GM21423 (cell line): Measurements from ENCODE around the gene C3orf33.

Experiments
- ATAC-seq: cut with Tn5 transposase; IDR thresholded peaks from one replicate; pipeline ENCODE4 v1.9.1; 2021; ENCODE audit warnings: mild to moderate bottlenecking, moderate library complexity; ENCODE audit not compliant: unreplicated experiment

The C3orf33 gene

DNA sequence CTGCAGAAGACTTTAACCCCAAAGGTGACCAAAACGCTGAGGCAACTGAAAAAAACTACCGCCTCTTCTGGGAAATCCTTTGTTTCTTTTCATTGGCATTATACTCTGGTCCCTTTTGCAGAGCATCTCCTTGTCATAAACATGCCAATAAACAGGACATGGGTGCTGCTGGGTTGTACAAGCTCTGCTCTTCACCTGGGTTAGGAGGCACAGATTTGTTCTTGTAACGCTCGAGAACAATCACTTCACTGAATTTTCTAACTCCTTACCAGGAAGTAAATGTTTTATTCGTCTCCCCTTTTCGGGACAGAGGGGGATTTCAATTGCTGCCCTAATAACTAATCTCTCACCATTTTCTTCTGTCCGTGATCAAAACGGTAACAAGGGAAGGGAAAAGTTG lies 62.5 kb downstream of the C3orf33 start:
- no peak for ATAC-seq

DNA sequence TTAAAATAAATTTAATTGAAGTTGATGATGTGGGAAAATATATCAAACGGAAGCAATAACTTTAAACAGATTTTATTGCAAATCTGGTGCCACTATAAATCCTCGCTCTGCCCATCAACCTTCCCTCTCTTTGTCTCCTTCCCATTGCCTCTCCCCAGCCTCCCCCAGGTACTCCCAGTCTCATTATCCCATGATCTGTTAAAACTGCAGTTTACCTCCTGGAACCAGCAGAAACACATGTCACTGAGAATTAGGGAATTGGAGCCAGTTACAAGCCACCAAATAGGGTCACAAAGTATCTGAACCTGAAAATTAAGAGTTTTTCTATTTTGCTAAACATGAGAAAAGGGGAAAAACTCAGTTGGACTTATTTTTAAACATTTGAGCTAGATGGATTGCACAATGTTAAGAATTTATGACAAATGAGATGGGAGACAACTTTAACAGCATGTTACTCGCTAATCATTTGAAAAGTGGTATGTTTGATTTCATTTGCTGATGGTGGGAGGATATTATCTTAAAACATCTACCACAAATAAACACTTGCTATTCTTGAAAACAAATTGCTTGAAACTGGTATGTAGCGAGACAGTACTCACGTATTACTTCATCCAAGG lies 63.6 kb downstream of the C3orf33 start:
- no peak for ATAC-seq

DNA sequence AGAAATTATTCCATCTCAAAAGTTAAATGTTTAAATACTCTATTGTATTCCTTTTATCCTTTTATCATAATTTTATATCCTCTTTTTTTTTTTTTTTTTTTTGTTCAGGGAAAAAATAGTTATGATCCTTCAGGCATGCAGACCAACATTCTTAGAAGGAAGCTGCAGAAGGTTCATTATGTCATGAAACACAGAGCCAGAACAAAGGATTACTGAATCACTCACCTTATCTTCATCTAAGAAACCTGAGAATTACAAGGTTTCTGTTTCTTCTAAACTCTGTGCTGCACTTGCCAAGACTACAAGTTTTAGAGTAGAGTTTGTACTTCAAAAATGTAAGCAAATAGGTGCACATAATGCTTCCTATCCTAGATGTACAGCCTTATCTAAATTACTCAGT lies 64.5 kb downstream of the C3orf33 start:
- ATAC-seq: no peak

DNA sequence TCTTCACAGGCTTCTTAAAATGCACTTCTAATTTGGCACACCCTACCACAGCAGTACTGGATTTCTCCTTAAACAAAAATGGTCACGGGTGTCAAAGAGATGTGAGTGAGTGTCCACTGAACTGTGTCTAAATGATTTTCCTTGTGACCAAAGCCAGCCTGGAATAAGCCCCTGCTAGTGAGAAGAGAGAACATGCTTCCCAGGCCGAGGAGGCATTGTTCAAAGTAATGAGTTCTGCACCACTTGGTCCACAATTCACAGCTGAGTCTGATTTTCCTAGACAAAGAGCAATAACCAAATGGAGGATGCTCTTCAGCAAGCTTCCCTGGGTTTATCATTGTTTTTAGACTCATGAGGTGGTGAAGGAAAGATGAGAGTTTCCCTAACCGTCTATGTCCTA lies 65.0 kb downstream of the C3orf33 start:
- no peak for ATAC-seq

DNA sequence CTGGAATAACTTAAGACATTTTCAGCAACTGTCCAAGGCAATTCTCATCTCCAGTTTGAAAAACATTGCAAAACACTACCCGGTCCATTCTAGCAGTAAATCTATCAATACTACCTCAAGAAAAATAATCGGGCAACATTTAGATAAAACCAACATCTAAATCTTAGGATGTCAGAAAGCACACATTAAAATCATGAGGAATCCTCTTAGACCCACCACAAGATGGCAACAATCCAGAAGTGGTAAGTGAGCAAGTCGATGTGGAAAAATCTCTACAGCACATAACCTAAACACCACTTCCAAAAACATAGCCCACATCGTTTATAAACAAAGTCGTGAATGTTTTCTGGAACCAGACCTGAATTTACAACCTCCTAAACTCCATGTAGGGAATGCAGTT lies 66.9 kb downstream of the C3orf33 start:
- no peak for ATAC-seq

DNA sequence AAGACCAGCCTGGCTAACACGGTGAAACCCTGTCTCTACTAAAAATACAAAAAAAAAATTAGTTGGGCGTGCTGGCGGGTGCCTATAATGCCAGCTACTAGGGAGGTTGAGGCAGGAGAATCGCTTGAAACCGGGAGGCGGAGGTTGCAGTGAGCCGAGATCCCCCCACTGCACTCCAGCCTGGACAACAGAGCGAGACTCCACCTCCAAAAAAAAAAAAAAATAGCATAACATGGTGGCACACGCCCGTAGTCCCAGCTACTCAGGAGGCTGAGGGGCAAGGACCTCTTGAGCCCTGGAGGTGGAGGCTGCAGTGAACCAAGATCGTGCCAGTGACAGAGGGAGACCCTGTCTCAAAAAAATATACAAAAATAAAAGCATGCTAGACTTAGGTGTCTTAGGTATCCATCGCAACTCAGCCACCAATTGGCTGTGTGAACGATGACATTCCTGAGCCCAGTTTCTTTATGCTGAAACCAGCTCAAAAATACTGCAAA lies 67.5 kb downstream of the C3orf33 start:
- no peak for ATAC-seq

DNA sequence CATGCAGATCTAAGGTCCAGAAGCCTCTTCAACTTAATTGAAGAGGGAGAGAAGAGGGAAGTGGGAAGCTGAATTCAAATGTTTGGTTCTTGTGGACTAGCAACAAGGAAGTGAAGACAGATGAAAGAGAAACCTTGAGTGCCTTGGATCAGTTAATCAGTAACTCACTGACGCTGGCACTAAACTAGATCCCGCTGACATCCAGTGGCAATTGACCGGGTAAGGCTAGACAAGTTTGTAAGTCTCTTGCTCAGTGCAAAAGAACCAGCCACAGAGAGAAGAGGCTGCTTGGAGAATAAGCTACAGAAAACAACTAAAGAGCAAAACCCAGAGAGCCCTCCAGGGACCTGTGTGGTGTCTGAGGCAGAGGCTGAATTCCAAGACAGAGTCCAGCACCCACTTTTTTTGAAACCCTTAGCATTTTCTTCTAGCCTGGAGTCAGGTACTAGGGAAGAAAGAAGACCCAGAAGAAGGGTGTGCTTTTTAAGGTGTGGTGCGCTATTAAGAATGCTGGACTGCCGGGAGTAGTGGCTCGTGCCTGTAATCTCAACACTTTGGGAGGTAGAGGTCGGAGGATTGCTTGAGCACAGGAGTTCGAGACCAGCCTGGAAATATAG lies 68.1 kb downstream of the C3orf33 start:
- peak; percentile 99 for ATAC-seq

DNA sequence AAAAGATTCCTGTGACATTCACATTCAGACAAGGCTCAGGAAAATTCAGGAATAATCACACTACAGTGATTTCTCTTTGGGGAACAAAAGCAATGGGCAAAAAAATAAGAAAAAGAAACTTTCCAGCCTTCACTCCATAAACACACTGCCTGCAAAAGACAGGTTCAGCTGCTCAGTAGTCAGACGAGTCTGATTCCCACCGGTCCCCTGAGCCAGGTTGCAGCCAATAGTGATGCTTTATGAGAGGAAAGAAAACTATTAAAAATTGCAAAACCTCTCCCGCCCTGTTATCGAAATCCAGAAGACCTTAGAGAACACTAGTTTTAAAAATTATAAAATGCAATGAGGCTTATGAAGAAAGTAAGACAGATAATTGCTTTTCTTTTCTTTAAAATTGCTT lies 69.7 kb downstream of the C3orf33 start:
- no peak for ATAC-seq

DNA sequence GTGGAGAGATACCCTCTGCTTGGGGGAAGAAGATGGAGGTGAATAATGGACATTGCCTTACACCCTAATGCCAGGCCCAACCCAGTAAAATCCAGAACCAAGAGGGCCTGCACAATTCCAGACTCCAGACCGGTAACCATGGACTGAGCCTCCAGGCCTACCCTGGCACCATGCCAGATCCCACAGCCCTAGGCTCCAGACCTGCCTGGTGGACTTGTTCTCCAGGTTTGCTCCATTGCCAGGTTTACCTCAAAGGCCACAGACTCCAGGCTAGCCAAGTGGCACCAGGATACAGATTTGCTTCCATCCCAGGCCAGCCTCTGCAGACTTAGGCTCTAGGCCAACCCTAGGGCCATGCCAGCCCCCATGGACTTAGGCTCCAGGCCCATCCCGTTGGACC lies 75.2 kb downstream of the C3orf33 start:
- no peak for ATAC-seq

DNA sequence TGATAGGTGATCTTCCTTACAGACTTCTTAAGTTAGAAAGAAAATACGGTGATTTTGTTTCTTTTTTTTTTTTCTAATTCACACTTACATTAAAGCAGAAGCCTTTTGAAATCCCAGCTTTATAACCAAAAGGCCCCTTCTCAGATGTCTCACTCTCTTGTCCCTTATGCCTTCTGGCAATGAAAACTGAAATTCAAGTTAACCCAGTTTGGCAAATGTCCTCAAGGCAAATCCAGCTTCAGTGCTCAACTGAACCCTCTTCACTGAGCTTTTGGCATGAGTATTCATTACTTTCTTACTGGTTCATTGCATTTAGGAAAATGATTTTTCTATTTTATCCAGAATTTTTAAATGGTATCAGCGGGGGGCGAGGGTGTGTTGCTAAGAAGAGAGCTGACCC lies 78.2 kb downstream of the C3orf33 start:
- ATAC-seq: no peak

DNA sequence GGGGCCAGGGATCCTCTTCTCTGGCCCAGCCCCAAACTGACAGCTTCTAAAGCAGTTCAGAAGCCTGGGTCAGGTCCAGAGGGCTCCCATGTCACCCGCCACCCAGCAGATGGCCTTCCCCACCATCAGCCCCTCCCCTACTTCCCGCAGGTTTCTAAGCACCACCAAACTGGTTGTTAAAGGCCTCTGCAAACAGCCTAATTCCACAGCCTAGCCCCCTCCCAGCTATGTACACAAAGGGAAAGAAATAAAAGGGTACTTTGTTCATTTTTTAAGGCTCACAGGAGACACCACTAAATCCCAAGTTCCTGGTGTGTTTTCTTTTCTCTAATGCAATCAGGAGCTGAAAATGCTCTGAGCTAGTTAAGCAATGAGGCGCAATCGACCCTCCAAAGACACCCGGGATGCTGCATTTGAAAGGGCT lies 91.8 kb downstream of the C3orf33 start:
- ATAC-seq: no peak
